Measurements from ENCODE around the gene PDE4D.
"Not testable (repeated sequence)": the region's sequence is repeated elsewhere in the genome, so short reads cannot be mapped to it uniquely, and the experiment has no call there.

The PDE4D gene

DNA sequence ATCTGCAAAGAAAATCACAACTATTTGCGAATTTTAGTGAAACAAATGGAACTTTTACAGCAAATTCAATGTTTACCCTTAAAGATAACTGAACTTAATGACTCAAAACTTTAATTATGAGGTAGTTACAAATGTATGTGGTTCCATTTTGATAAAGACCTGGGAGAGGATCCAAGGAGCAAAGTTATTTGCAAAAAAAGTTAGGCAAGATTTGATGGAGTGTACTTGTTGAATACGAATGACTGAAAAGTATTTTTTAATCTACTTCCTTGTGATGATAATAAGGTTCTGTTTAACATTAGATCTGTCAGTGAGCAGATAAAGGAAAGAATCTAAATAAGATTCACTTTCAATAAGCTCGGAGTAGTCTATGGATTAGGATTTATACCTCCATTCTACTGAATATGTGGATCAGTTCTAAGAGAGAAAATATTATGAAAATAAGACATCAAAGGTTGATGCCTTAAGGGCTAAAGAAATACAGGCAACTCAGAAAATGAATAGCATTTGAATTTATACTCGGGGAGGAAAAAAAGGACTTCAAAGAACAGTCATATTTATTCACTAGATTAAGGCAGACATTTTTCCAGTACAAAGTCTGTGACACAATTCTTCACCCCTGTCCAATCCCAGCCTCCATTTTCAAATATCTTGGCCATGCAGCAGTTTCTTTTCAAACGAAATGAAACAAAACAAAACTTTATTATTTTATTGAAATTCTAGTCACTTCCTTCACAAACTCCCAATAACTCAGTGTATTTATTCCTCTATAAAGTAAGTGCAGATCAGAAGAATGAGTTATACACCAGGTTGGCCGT is 199.8 kb downstream of the PDE4D start:
- DNase-seq, result no peak

DNA sequence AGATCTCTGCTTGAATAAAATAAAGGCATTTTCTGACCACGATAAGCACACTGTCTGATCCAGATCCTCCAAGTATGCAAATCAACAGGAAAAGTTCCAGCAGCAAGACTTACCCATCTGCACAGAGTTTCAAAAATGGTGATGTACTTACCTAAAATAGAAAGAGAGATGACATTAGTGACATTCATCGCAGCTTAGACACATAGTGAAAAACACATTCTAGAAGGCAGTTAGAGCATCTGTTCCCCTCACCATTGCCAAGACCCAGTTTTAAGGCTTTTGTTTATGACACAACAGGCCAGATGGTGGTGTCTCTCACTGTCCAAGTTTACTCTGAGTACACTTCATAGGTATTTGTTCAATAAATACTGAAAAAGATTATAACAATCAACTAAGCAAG is 207.7 kb downstream of the PDE4D start:
- no peak for DNase-seq

DNA sequence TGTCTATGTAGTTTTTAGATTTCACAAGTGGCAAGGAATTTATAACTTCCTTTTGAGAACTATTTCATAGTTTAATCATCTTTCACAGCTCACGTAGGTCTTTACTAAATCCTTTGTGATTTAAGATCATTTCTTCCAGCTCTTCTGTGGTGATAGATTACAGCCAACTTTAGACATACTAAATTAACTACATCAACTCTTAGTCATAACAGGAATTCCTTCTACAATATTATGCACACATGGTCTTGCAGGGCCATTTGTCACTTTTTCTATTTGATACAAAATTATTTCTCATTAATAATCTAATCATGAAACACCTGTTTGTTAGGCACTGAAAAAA is 208.4 kb downstream of the PDE4D start:
- DNase-seq, result no peak

DNA sequence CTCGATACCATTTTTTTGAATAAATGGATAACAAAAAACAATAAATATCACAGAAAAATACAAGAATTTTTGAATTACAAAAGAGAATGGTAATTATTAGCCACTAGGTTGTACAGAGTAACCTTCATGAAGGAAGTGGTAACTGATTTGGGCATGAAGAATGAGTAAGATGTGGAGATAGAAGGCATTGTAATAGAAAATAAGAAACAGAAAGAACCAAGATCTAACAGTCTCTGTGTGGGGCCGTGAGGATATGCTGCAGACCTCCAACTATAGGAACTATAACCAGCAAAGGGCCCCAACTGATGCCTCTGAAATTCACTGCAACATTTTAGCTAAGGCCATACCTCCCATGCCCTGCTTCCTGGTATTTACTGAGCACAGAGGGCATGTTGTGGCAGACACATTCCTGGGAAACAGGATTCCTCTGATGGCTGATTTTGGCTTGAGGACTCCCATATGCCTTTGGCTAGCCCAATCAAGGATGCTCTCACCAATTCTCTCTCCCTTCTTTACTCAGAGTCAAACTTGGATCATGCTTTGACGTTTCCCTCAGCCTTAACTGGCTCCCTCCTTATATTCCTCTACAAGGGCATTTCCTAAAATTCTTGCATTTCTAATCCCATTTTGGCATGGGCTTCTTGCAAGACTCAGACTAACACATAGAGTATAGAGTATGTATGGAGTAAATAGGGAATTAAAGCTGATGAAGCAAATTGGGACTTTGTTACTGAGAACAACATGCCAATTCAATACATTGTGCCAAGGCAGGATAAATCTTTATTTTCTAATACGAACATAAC is 208.9 kb downstream of the PDE4D start:
- DNase-seq, result no peak

DNA sequence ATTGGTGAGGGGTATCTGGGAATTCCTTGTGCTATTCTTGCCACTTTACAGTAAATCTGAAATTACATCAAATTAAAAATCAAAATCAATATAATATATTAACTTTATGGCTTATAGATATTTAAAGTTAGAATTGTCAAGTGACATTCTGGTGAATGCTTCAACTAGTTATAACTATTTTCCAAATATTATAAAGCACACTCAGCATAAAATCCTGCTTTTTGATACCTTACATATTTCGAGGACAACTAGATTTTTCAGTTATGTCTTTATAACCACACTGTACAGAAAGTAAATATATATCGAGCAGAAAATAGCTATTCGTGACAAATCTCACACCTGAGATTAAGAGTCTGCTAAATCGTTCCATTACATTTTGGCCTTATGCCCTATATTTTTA is 210.2 kb downstream of the PDE4D start:
- no peak for DNase-seq

DNA sequence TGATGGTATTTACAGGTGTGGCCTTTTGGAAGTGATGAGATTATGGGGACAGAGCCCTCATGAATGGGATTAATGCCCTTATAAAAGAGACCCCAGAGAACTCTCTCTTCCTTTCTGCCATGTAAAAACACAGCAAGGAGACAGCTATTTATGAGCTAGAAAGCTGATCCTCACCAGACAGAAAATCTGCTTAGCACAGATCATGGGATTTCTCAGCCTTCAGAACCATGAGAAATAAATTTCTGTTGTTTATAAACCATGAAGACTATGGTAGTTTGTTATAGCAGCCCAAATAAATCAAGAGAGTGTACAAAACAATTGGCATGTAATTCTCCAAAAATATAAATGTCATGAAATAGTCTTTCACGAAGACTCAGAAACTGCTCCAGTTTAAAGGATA is 211.0 kb downstream of the PDE4D start:
- DNase-seq, result no peak

DNA sequence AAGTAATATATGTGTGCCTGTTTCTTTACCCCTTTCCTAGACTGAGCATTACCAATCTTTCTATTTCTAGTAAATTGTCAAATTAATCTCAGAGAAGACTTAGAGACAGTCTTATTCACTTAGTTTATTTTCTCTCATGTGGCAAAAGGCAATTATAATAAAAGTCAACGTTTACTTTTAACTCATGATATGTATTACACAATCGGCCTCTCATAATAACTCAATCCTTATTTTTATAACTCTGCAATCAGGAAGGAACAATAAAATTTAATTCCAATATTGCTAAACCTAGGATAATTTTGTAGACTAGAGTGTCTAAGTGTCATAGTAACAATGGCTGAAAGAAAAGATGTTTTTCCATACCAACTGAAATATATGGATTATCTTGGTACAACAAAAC is 214.6 kb downstream of the PDE4D start:
- DNase-seq, result no peak

DNA sequence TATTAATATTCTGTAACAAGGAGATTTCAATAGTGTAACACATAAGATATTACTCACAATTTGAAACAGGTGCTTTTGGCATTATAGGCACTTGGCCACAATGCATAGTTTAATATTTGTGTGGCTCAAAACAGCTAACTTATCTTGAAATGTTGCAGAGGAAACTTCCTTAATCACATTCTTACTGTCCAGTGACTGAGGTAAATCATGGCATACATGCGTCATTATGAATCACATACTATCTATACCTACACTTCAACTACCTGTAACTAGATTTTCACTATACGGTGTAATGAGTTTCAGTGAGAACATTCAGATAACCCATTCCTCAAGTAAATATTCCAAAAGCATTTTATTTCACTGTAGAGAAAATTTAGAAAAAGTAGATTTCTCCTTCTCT is 218.8 kb downstream of the PDE4D start:
- DNase-seq, result no peak

DNA sequence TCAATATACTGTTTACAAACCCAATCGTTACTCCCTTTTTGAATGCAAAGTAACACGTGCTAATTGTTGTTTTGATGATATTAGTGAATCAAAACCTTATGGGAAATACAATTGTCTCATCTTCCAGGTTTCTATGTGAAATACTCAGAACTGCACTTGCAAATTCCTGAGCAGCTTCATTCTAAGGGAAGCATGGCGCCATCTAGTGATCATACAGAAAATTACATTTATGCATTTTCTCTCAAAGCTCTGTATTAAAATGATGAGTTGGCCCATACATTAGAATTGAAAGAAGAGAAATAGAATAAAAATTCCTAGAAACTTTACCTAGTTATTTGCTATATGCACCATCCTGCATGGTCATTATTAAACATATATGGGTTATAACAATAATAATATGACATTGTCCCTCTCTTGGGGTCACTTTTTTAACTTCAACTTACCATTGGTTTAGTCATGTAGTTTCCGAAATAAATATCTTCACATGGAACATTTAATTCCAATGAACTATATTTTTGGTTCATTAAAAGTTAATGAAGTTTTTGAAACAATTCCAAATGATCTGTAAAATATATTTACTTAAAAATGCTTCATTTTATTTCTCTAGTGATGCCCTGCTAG is 220.0 kb downstream of the PDE4D start:
- peak; percentile 45 for DNase-seq

DNA sequence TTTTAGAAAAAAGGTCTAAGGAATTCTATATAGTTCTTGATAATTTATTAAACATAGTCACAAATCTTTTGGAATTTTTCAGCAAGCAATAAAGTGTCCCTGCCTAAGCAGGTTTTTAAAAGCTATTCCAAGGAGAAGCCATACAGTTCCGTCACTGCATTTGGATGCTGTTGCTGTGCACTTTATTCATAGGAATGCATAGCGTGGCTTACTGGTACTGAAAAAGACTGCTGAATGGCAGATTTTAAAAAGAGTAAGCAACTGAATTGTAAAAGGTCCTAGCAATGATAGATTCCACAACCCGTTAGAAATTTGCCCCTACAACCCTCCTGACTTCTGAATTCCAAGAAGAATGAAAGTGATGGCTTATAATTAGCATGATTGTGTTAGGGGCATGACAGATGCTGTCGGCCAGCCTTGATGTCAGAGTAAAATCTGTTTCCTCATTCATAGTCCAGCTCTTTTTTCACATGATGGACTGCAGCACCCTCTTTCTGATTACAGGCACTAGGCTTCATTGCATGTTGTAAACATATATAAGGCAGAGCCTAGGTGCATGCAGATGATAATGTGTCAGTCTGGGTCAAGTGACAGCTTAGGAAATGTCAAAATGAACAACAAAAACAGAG is 227.0 kb downstream of the PDE4D start:
- DNase-seq, result no peak

DNA sequence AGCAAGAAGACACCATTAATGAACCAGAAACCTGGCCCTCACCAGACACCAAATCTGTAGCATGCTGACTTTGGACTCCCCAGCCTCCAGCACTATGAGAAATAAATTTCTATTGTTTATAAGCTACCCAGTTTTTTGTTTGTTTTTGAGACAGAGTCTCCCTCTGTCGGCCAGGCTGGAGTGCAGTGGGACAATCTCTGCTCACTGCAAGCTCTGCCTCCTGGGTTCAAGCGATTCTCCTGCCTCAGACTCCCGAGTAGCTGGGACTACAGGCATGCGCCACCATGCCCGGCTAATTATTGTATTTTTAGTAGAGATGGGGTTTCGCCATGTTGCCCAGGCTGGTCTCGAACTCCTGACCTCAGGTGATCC is 227.7 kb downstream of the PDE4D start:
- not testable (repeated sequence) for DNase-seq

DNA sequence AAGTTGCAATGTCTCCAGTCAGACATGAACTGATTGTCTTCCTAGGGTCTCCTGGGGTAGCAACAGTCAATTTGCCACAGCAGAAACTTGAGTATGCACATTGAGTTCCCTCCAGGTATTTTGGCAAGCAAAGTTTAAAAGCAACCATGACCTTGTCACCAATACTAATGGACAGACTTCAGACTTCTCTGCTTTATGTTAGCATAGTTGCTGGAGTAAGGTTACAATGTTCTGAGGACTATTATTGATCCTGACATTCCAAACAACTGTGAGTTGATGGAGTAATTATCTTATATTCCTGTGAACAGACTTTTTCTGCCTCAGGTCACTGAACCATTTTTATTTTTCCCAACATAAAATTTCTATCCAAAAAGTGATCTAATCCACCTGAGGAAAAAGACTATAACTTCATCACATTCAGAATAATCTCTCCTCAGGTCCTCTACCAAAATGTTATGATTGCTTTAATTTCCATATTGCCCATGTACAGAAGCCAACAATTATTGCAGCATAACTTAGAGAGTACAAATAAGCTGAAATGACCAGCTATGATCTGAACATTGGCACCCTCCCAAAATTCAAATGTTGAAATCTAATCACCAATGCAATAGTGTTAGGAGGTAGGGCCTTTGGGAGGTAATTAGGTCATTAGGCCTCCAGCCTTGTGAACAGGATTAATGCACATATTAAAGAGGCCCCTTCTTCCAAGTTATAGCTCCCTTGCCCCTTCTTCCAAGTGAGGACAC is 228.3 kb downstream of the PDE4D start:
- no peak for DNase-seq

DNA sequence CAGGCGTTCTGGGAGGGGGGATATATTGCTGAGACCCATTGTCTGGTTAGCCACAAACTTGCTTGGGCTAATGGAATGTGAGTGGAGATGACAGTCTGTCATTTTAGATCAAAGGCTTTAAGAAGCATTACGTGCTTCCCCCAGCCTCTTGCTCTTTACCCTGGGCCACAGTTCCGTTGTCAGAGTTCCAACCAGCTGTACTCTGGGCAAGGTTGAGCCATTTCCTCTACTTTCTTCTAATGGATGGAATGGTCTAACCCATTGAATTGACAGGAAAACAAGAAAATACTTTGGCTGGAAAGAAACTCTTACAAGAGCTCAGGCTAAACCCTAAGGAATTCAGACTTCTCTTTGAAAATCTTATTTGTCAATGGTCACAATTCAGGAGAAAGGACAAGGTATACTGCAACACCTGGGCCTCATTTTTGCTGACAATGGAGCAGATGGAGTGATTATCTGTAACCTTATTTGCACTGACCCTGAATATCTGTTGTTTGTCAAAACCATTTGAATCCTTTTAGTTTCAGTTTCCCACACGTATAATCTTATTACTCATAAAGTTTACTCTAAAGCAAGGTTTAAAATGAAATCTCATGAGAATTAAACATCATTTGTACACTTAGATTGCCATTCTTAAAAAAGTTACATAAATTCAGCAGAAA is 231.4 kb downstream of the PDE4D start:
- DNase-seq, result no peak

DNA sequence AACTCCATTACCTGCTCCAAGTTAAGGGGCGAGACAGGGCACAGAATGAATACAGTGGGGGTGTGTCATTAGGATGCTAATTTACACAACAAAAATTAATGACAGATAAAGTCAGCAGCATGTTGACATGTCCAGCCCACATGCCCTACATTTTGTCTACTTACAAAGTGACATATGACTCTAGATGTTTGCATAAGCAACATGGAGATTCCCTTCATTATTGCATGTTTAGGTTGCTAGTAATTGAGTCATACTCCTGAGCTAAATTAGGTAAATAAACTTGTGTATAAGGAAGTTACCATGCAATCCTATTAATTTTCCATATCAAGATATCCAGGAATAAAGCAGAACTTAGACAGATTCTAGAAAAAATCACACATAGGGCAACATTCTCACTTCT is 232.2 kb downstream of the PDE4D start:
- DNase-seq, result no peak

DNA sequence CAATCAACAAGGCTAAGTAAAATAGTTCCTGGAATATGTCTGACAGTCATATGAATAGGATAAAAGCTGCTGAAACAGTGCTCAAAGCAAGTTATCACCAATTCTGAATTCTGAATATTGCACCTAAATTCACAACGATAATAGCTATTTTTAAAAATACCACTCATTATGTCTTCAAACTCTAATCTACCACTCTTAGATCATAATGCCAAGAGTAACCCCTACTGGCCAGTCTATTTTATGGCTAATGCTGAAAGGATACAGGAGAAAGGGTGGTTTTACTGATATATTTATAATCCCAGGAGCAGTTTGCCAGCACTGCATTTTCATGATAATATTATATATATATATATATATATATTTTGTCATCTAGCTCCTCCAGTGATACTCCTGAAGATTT is 232.8 kb downstream of the PDE4D start:
- no peak for DNase-seq

DNA sequence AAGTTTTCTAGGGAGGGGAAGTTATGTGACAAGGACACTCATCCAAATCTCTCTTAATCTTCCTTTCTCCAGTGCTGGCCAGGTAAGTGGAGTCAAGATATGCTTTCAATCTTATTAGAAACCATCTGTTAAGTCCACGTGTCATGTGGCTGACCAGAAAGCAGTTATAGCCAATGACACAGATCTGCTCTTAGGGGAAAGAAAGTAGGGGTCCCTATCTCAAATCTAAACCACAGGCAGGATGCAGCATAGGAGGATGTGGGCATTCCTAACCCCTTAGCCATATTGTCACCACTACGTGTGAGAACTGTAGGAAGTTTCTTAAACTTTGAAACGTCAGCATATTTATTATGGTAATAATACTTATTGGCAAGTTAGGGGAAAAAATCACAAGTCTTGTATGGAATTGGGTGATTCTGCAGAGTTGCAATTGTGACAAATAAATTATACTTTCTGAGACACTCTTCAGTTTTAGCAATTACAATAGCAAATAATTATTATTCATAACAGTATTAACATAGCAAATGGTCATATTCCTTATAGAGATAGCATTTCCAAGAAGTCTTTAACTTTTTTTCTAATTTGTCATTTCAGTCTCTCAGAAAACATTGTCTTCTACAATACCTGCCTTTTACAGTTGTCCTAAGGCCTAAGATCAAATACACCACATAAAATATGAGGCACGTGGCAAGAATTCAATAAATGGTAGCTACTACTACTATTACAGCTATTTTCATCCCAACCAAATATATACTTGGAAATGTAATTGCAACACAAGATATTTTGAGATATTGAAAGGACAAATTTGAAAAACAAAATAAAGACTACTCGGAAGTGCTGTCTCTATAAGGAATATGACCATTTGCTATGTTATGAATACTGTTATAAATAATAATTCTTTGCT is 236.9 kb downstream of the PDE4D start:
- no peak for DNase-seq

DNA sequence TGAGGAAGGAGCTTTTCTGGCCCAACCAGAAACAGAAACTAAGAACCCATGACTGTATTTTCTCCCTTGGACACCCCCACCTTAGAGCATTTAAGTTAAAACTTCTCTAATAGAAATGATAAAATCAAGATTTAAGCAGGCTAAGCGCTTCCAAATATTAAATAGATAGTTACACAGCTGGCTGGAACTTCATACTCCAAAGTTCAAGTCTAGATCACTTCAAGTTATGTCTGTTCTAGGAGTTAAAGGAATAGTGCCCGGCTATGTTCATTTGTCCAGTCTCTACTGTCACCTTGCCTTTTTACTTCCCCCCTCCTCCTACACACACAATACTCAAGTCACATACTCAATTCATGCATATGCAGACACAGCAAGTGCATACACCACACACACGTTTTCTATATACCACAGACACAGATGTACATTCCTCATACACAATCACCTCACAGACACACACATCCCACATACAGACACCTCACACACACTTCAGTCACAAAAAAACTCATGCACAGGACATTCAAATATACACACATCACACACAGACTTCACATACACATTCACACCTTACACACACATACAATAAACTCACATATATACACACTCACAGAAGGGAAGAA is 237.7 kb downstream of the PDE4D start:
- DNase-seq, result no peak

DNA sequence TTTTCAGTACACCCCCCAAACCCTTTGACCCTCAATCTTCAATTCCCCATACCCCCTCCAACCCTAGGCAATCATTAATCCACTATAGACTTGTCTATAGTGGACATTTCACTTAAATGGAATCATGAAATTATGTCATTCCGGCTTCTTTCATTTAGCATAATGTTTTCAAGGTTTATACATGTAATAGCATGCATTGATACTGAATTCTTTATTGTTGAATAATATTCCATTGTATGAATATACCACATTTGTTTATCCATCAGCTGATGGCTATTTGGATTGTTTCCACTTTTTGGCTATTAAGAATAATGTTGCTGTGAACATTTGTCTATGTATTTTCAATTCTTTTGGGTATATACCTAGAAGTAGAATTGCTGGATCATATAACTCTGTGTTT is 238.8 kb downstream of the PDE4D start:
- DNase-seq, result no peak

DNA sequence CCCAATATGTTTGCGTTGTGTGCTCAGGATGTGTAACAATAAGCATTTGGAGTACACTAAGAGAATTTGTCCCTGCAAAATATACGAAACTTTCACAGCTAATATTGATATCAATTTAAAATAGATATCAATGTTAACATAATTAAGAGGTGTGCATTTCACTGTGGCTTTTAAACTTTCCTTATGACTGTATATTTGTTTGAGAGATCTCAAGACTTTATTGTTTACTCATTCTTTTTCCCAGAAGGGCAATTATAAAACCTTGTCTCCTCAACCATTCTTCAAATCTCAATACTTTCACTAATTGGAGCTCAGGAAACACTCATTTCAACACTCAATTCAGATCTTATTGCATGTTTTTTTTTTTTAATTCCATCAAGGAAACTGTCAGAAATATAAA is 241.1 kb downstream of the PDE4D start:
- DNase-seq, result no peak

Measured in CD4-positive, alpha-beta T cell treated with Interleukin-10 for 1 hour (primary cell).